ENCODE measurements around the gene FANCB. TPM values are rescaled to one million over a fixed set of nuclear protein-coding genes. Genes with fewer than 3 reads are reported as not detected.

Gene FANCB
- total RNA-seq, 1 experiment from 2014 or later: 2.7 TPM

DNA sequence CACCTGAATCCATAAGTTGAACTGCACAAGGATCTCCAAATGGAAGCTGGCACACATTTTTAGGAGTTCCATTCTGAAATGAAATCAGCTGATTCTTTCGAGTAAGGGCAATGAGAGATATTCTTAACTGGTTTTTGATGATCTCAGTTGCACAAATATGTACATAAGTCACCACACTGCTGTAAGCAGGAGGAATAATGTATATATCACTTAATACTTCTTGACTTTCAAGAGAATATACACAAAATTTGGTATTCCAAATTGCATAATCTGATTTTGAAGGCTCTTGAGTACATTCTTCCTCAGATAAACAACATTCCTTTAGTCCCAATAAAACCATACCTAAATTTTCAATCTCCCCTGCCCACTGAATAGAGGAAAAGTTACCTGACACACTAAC, 8.2 kb downstream of the FANCB start:
- Mint-ChIP-seq H3K9me3 (ENCODE audit: unreplicated experiment) (peaks cover 13% of the 10 kb centered on the region), H3K36me3 (ENCODE audit: insufficient read depth, unreplicated experiment) (no peaks in the 10 kb centered on the region), H3K4me1 (ENCODE audit: insufficient read depth, unreplicated experiment) (no peaks in the 10 kb centered on the region), H3K4me3 (ENCODE audit: unreplicated experiment) (no peak overlapping the region), H3K27me3 (ENCODE audit: insufficient read depth, unreplicated experiment) (no peaks in the 10 kb centered on the region), H3K27ac (ENCODE audit: low read depth, unreplicated experiment) (peak overlapping the region; percentile 67)
- DNase-seq (ENCODE audit: unreplicated experiment): no peak
- no TSS peak for BruUV-seq (replicated peaks)
- no peak for TF ChIP-seq CTCF (IDR thresholded peaks at IDR 0.05; ENCODE audit: unreplicated experiment)
- intact Hi-C loops (cut with micrococcal nuclease): no loop called here
- POLR2A ChIA-PET: interaction anchor here (0.7 kb wide), 1 partner anchor 792 kb away, joined by 3 read pairs; no protein-coding TSS in a partner anchor
- CTCF ChIA-PET: no interaction called here

DNA sequence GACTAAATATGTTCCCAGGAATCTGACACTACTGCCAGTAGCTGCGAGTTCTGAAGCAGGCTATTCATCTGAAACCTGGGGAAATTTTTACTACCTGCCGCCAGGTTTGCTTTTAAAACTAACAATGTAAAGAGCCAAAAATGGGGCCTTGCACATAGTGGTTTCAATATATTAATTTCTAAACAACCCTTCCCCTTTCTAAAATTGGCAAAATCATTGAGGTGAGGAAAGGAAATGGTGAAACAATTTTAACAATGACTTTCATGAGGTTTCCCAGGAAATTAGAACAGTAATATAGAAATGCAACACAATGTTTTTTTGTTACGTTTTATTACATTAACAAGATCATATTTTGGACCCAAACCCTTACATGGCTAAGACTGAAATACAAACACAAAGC, 21.3 kb downstream of the FANCB start:
- Mint-ChIP-seq H3K9me3 (ENCODE audit: unreplicated experiment) (no peaks in the 10 kb centered on the region), H3K4me3 (ENCODE audit: unreplicated experiment) (no peak overlapping the region), H3K27ac (ENCODE audit: low read depth, unreplicated experiment) (no peak overlapping the region), H3K27me3 (ENCODE audit: insufficient read depth, unreplicated experiment) (peaks cover 51% of the 10 kb centered on the region), H3K36me3 (ENCODE audit: insufficient read depth, unreplicated experiment) (no peaks in the 10 kb centered on the region), H3K4me1 (ENCODE audit: insufficient read depth, unreplicated experiment) (no peaks in the 10 kb centered on the region)
- intact Hi-C loops (cut with micrococcal nuclease): no loop called here
- POLR2A ChIA-PET: no interaction called here
- BruUV-seq (replicated peaks): no TSS peak
- no peak for DNase-seq (ENCODE audit: unreplicated experiment)
- CTCF ChIA-PET: no interaction called here
- TF ChIP-seq CTCF (IDR thresholded peaks at IDR 0.05; ENCODE audit: unreplicated experiment): no peak

- peaks cover 38% of the 10 kb centered on the region for H3K27me3 Mint-ChIP-seq (ENCODE audit: insufficient read depth, unreplicated experiment)
- H3K27ac Mint-ChIP-seq (ENCODE audit: low read depth, unreplicated experiment): no peak overlapping the region
- H3K4me1 Mint-ChIP-seq (ENCODE audit: insufficient read depth, unreplicated experiment): no peaks in the 10 kb centered on the region
- intact Hi-C loops (cut with micrococcal nuclease): no loop called here
- H3K36me3 Mint-ChIP-seq (ENCODE audit: insufficient read depth, unreplicated experiment): no peaks in the 10 kb centered on the region
- POLR2A ChIA-PET: no interaction called here
- BruUV-seq (replicated peaks): no TSS peak
- DNase-seq (ENCODE audit: unreplicated experiment): no peak
- H3K9me3 Mint-ChIP-seq (ENCODE audit: unreplicated experiment): no peaks in the 10 kb centered on the region
- CTCF ChIA-PET: interaction anchor here (0.5 to 1.0 kb wide), 2 partner anchors 401 to 448 kb away, joined by 4 read pairs; no protein-coding TSS in a partner anchor
- TF ChIP-seq CTCF (IDR thresholded peaks at IDR 0.05; ENCODE audit: unreplicated experiment): no peak
- no peak overlapping the region for H3K4me3 Mint-ChIP-seq (ENCODE audit: unreplicated experiment)
Observed at GRCh38 chrX:14843666-14844065, 29.2 kb downstream of the FANCB start.

GRCh38 chrX:14837155-14837554, 35.7 kb downstream of the FANCB start:
- CTCF ChIA-PET: no interaction called here
- Mint-ChIP-seq H3K4me3 (ENCODE audit: unreplicated experiment) (no peak overlapping the region), H3K27ac (ENCODE audit: low read depth, unreplicated experiment) (no peak overlapping the region), H3K27me3 (ENCODE audit: insufficient read depth, unreplicated experiment) (peaks cover 25% of the 10 kb centered on the region), H3K9me3 (ENCODE audit: unreplicated experiment) (no peaks in the 10 kb centered on the region), H3K36me3 (ENCODE audit: insufficient read depth, unreplicated experiment) (no peaks in the 10 kb centered on the region), H3K4me1 (ENCODE audit: insufficient read depth, unreplicated experiment) (no peaks in the 10 kb centered on the region)
- TF ChIP-seq CTCF (IDR thresholded peaks at IDR 0.05; ENCODE audit: unreplicated experiment): no peak
- POLR2A ChIA-PET: no interaction called here
- no peak for DNase-seq (ENCODE audit: unreplicated experiment)
- BruUV-seq (replicated peaks): no TSS peak
- intact Hi-C loops (cut with micrococcal nuclease): no loop called here
